PC-9 (cell line): ENCODE results near the gene VWA5B2.

ENCODE experiments used
- EZH2 ChIP-seq: fragments of 200-600 bp; sonication (generic); IDR thresholded peaks from 2 replicates; pipeline ENCODE4 v1.8.0; 2017; ENCODE audit warnings: antibody characterized with exemption, low read depth
- TF ChIP-seq, protein P1 (sequence below): fragments of 200-600 bp; sonication (generic); conservative IDR thresholded peaks from 2 replicates; pipeline ENCODE4 v1.6.1; 2017; ENCODE audit warnings: mixed run types, antibody characterized with exemption, mild to moderate bottlenecking, moderate library complexity

GRCh38 chr3:184189421-184189820 lies 40.0 kb upstream of the VWA5B2 start:
- TF ChIP-seq, protein P1, sequence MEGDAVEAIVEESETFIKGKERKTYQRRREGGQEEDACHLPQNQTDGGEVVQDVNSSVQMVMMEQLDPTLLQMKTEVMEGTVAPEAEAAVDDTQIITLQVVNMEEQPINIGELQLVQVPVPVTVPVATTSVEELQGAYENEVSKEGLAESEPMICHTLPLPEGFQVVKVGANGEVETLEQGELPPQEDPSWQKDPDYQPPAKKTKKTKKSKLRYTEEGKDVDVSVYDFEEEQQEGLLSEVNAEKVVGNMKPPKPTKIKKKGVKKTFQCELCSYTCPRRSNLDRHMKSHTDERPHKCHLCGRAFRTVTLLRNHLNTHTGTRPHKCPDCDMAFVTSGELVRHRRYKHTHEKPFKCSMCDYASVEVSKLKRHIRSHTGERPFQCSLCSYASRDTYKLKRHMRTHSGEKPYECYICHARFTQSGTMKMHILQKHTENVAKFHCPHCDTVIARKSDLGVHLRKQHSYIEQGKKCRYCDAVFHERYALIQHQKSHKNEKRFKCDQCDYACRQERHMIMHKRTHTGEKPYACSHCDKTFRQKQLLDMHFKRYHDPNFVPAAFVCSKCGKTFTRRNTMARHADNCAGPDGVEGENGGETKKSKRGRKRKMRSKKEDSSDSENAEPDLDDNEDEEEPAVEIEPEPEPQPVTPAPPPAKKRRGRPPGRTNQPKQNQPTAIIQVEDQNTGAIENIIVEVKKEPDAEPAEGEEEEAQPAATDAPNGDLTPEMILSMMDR: no peak
- TF ChIP-seq EZH2: no peak
